Cardiac fibroblast (primary cell): ENCODE data around the gene PDLIM5.
A peak's percentile ranks its signal among the peaks of the same experiment; 100 is the strongest.

Experiments
- DNase-seq, 2 donors: peaks; one replicate each; pipeline versions ENCODE4 v3.0.0 to v3.0.0-alpha.2; 2010; ENCODE audit warnings: low read depth in 2 of 2
- H3K4me3 ChIP-seq, 2 donors: replicated peaks in 1 of 2; 1 replicate in 1 of 2; 2 replicates in 1 of 2; pipeline ENCODE4 v1.5.1; 2011; ENCODE audit warnings: low read depth in 2 of 2, low read length in 2 of 2, mild to moderate bottlenecking in 2 of 2, moderate library complexity in 1 of 2
- CTCF ChIP-seq: IDR thresholded peaks from one replicate; pipeline ENCODE4 v1.5.1; 2011; ENCODE audit warnings: low read depth, mild to moderate bottlenecking, low read length, inconsistent platforms

The PDLIM5 gene

GRCh38 chr4:94641702-94642560, 190.2 kb downstream of the PDLIM5 start:
- no peak for TF ChIP-seq CTCF
- H3K4me3 ChIP-seq, result no peak overlapping the region
- peak; percentile 18 to 84 for DNase-seq

GRCh38 chr4:94642561-94642866, 190.8 kb downstream of the PDLIM5 start:
- TF ChIP-seq CTCF, result no peak
- H3K4me3 ChIP-seq, result no peak overlapping the region
- peak in 1 of 2 donors; percentile 27 for DNase-seq

- DNase-seq, result no peak
- no peak for TF ChIP-seq CTCF
- no peak overlapping the region for H3K4me3 ChIP-seq
These were observed 197.0 kb downstream of the PDLIM5 start for GRCh38 chr4:94648699-94649098.

- H3K4me3 ChIP-seq, result no peak overlapping the region
- no peak for TF ChIP-seq CTCF
- DNase-seq, result peak; percentile 62 to 69
These were observed 197.8 kb downstream of the PDLIM5 start for GRCh38 chr4:94649381-94650133.

GRCh38 chr4:94650134-94650495, 198.4 kb downstream of the PDLIM5 start:
- peak in 1 of 2 donors; percentile 29 for DNase-seq
- TF ChIP-seq CTCF, result no peak
- H3K4me3 ChIP-seq, result no peak overlapping the region

- DNase-seq, result peak in 1 of 2 donors; percentile 34
- no peak overlapping the region for H3K4me3 ChIP-seq
- no peak for TF ChIP-seq CTCF
These were observed 198.9 kb downstream of the PDLIM5 start for GRCh38 chr4:94650690-94651089.
